HepG2 (cell line): Measurements from ENCODE around the gene DLG2. TPM values are rescaled to one million over a fixed set of nuclear protein-coding genes. Genes with fewer than 3 reads are reported as not detected.

ENCODE experiments used
- ATAC-seq: fragments of 200-7000 bp; cut with Tn5 transposase; 3 replicates; pipeline ENCODE4 v1.9.1; 2020; ENCODE audit warnings: mild to moderate bottlenecking, moderate library complexity
- BruUV-seq: library from RNA; stranded (reverse); fragments of 400-500 nt; replicated peaks from 2 replicates; lab custom pipeline; 2021; lab: Mats Ljungman, UMichigan
- CTCF ChIA-PET: fragments of 300-600 bp; formaldehyde crosslinking; extraction: SDS; loops from one replicate; lab custom pipeline; 2021; ENCODE audit warnings: low total read pairs, inconsistent platforms, low intra/inter-chr PET ratio; lab: Yijun Ruan, JAX
- POLR2A ChIA-PET: fragments of 350-600 bp; sonication (Branson Sonifier 250); formaldehyde crosslinking; loops from one replicate; lab custom pipeline; 2020; ENCODE audit warnings: antibody characterized with exemption, inconsistent platforms; lab: Yijun Ruan, JAX
- DNase-seq: peaks from one replicate; pipeline ENCODE4 v3.0.0-alpha.2; 2015; ENCODE audit warnings: low spot score
- FAIRE-seq: peaks from 3 replicates; lab custom pipeline; 2011; peaks lifted over from hg19 to GRCh38; lab: Jason Lieb, UNC
- H2AFZ ChIP-seq: one replicate; pipeline ENCODE4 v1.6.1; 2011; ENCODE audit warnings: low read length, inconsistent platforms
- H3K27ac ChIP-seq: fragments of 300-600 bp; 3 replicates; pipeline ENCODE4 v1.8.0; 2011; ENCODE audit warnings: mixed run types, mild to moderate bottlenecking, mixed read lengths, low read length, inconsistent platforms; ENCODE audit not compliant: insufficient read depth; ENCODE audit errors: extremely low read length
- H3K27me3 ChIP-seq, 2 experiments: fragments of 200-600 bp in 1 of 2; 2 replicates in 1 of 2; 3 replicates in 1 of 2; pipeline versions ENCODE4 v1.6.0 to v1.8.0; 2011; ENCODE audit warnings: low read length in 2 of 2, mild to moderate bottlenecking in 2 of 2, moderate library complexity in 2 of 2, inconsistent platforms in 1 of 2; ENCODE audit not compliant: insufficient read depth in 2 of 2, control insufficient read depth in 1 of 2
- H3K36me3 ChIP-seq, 2 experiments: fragments of 200-600 bp in 1 of 2; replicated peaks in 1 of 2; 2 replicates in 1 of 2; 3 replicates in 1 of 2; pipeline versions ENCODE4 v1.5.1 to v1.8.0; 2011; ENCODE audit warnings: low read length in 2 of 2, inconsistent platforms in 1 of 2; ENCODE audit not compliant: insufficient read depth in 2 of 2, control insufficient read depth in 1 of 2
- H3K4me1 ChIP-seq: 2 replicates; pipeline ENCODE4 v1.5.1; 2012; ENCODE audit warnings: low read length, inconsistent platforms; ENCODE audit not compliant: insufficient read depth
- H3K4me2 ChIP-seq: 2 replicates; pipeline ENCODE4 v1.6.0; 2011; ENCODE audit warnings: low read depth, low read length, inconsistent platforms
- H3K4me3 ChIP-seq, 3 experiments: fragments of 200-600 bp in 1 of 3; sonication (generic), shearing (Covaris generic) in 1 of 3; replicated peaks in 1 of 3; 2 replicates each; pipeline ENCODE4 v1.5.1; 2011 to 2016; ENCODE audit warnings: low read length in 3 of 3, inconsistent platforms in 2 of 3, low read depth in 2 of 3, mild to moderate bottlenecking in 2 of 3, control low read depth in 1 of 3, mixed read lengths in 1 of 3; ENCODE audit not compliant: insufficient read depth in 1 of 3
- H3K79me2 ChIP-seq: one replicate; pipeline ENCODE4 v1.6.1; 2011; ENCODE audit warnings: low read length, inconsistent platforms; ENCODE audit not compliant: insufficient read depth
- H3K9ac ChIP-seq: 2 replicates; pipeline ENCODE4 v1.6.0; 2011; ENCODE audit warnings: mild to moderate bottlenecking, low read depth, low read length, inconsistent platforms; ENCODE audit not compliant: insufficient read depth
- H3K9me3 ChIP-seq: 2 replicates; pipeline ENCODE4 v1.5.1; 2012; ENCODE audit warnings: mild to moderate bottlenecking, low read length
- H4K20me1 ChIP-seq: 2 replicates; pipeline ENCODE4 v1.6.0; 2011; ENCODE audit warnings: inconsistent platforms, mild to moderate bottlenecking, low read length, moderate library complexity; ENCODE audit not compliant: insufficient read depth
- CEBPB ChIP-seq: IDR thresholded peaks from 2 replicates; pipeline ENCODE4 v1.6.1; 2011; ENCODE audit warnings: low read depth, low read length, improper control_type of control experiment, borderline replicate concordance
- SMAD9 ChIP-seq: sonication (generic); formaldehyde crosslinking; IDR thresholded peaks from 2 replicates; pipeline ENCODE4 v1.5.1; 2020; ENCODE audit warnings: mild to moderate bottlenecking, missing genetic modification reagents
- SNAPC2 ChIP-seq: sonication (generic); formaldehyde crosslinking; IDR thresholded peaks from 2 replicates; pipeline ENCODE4 v1.8.1; 2022; ENCODE audit warnings: mild to moderate bottlenecking, missing genetic modification reagents
- SYNCRIP ChIP-seq: fragments of 200-400 bp; formaldehyde crosslinking; IDR thresholded peaks from 2 replicates; pipeline ENCODE4 v1.6.1; 2018; ENCODE audit warnings: mild to moderate bottlenecking, low read depth, low read length; ENCODE audit not compliant: insufficient read depth
- YEATS2 ChIP-seq: sonication (generic); formaldehyde crosslinking; IDR thresholded peaks from 2 replicates; pipeline ENCODE4 v1.4.0; 2020; ENCODE audit warnings: missing genetic modification reagents, borderline replicate concordance
- ZBTB49 ChIP-seq: sonication (generic); formaldehyde crosslinking; IDR thresholded peaks from 2 replicates; pipeline ENCODE4 v1.4.0; 2020; ENCODE audit warnings: missing genetic modification reagents, borderline replicate concordance
- ZNF660 ChIP-seq: sonication (generic); formaldehyde crosslinking; IDR thresholded peaks from 2 replicates; pipeline ENCODE4 v1.5.1; 2020; ENCODE audit warnings: mild to moderate bottlenecking, low read depth, missing genetic modification reagents, borderline replicate concordance
- ZNF772 ChIP-seq: sonication (generic); formaldehyde crosslinking; IDR thresholded peaks from 2 replicates; pipeline ENCODE4 v1.5.0; 2020; ENCODE audit warnings: mild to moderate bottlenecking, missing genetic modification reagents
- ZNF775 ChIP-seq: sonication (generic); formaldehyde crosslinking; IDR thresholded peaks from 2 replicates; pipeline ENCODE4 v1.4.0; 2020; ENCODE audit warnings: missing genetic modification reagents, mild to moderate bottlenecking, moderate library complexity, borderline replicate concordance
- ZNF816 ChIP-seq: sonication (generic); formaldehyde crosslinking; IDR thresholded peaks from 2 replicates; pipeline ENCODE4 v1.8.0; 2022; ENCODE audit warnings: missing genetic modification reagents, mild to moderate bottlenecking, borderline replicate concordance
- WGBS: methylation state at CpG from one replicate; pipeline ENCODE4 v1.1.6; 2017; ENCODE audit warnings: low lambda C conversion rate; 5-methylcytosine and 5-hydroxymethylcytosine counted together
- in situ Hi-C: cut with HindIII; loops from 2 replicates; pipeline ENCODE4 v1.10.0; 2017; ENCODE audit warnings: low pct_unique_long_range_greater_than_20kb; ENCODE audit not compliant: extremely low pct_ligation_motif_present
- intact Hi-C: fragments of 100-400 bp; cut with micrococcal nuclease; formaldehyde crosslinking; loops from one replicate; pipeline ENCODE4 v1.10.0; 2022; ENCODE audit not compliant: unreplicated experiment
- polyA plus RNA-seq, 8 experiments: library from polyadenylated mRNA; depleted of rRNA in 3 of 8; stranded (reverse) in 7 of 8; unstranded in 1 of 8; fragments of >200 nt; fragmentation: Illumina TruSeq in 4 of 8; extraction: Trizol in 4 of 8; gene quantifications; 2 replicates each; pipeline versions ENCODE4 v1.2.1 to v1.2.3, GENCODE V29; 2011 to 2016; ENCODE audit warnings: low read depth in 4 of 8, missing spikeins in 1 of 8, mixed read lengths in 1 of 8; ENCODE audit not compliant: insufficient read depth in 1 of 8
- total RNA-seq, 5 experiments: library from RNA; depleted of rRNA; stranded (reverse); fragments of >200 nt; fragmentation: Illumina TruSeq; extraction: Trizol; gene quantifications; 2 replicates each; pipeline ENCODE4 v1.2.3, GENCODE V29; 2016; ENCODE audit warnings: low read depth in 1 of 5

The DLG2 gene
- total and polyA plus RNA-seq, 2 of the 13 experiments (the other 11 are each of a cell fraction or from before 2014, with no cell fraction given): 0.46 to 1.0 TPM

DNA sequence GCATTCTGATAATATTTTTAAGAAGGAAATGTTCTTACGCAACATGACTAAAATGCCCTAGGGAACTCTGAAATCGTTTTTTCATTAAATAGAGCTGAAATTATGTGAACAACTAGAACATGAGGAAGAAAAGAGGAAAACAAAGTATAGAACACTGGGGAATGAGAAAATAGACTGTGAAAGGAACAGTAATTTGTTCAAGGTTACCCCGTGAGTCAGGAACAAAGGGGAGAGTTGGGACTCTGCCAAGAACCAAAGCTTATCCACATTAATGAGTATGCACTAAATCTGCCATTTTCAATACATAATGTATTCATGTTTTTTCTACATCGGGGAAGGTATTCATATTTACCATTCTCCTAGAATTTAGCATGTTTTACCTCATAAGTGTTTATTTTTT, 1379.2 kb downstream of the DLG2 start:
- CTCF ChIA-PET: no interaction called here
- POLR2A ChIA-PET: no interaction called here
- H3K27me3 ChIP-seq: no peaks in the 10 kb centered on the region; a peak in 1 of 5 replicates
- no peaks in the 10 kb centered on the region for H4K20me1 ChIP-seq
- WGBS: 35% methylated on average over 4 of the region's 4 CpGs
- BruUV-seq: no TSS peak
- no peak overlapping the region for H3K9ac ChIP-seq
- no peak overlapping the region for H3K27ac ChIP-seq
- DNase-seq (no peak), FAIRE-seq (no peak)
- TF ChIP-seq ZBTB49 (CRISPR knock-in tag): no peak
- TF ChIP-seq SMAD9 (CRISPR knock-in tag): no peak
- peak; percentile 38; the same call in 1 of the 2 replicates for TF ChIP-seq CEBPB
- TF ChIP-seq ZNF772 (CRISPR knock-in tag): no peak
- TF ChIP-seq YEATS2 (CRISPR knock-in tag): no peak
- TF ChIP-seq, all 625 proteins: peak for 1
- Histone ChIP-seq H3K36me3 (no peaks in the 10 kb centered on the region), H3K79me2 (no peaks in the 10 kb centered on the region), H3K4me1 (peaks cover 17% of the 10 kb centered on the region), H3K4me3 (no peak overlapping the region), H3K9me3 (no peaks in the 10 kb centered on the region), H2AFZ (no peak overlapping the region), H3K4me2 (no peak overlapping the region)
- intact Hi-C loops (no loop called here), in situ Hi-C loops (no loop called here)
- no peak for ATAC-seq

GRCh38 chr11:84247129-84247528, 1380.0 kb downstream of the DLG2 start:
- TF ChIP-seq ZNF775: no peak
- TF ChIP-seq ZNF816 (CRISPR knock-in tag): no peak
- TF ChIP-seq SNAPC2: no peak
- no peak for TF ChIP-seq SYNCRIP
- TF ChIP-seq ZNF660 (CRISPR knock-in tag): no peak
- Histone ChIP-seq H4K20me1 (no peaks in the 10 kb centered on the region), H3K36me3 (no peaks in the 10 kb centered on the region), H2AFZ (no peak overlapping the region), H3K4me2 (no peak overlapping the region), H3K4me3 (no peak overlapping the region), H3K27me3 (no peaks in the 10 kb centered on the region; a peak in 1 of 5 replicates), H3K9ac (no peak overlapping the region), H3K4me1 (peaks cover 17% of the 10 kb centered on the region), H3K9me3 (no peaks in the 10 kb centered on the region), H3K79me2 (no peaks in the 10 kb centered on the region), H3K27ac (no peak overlapping the region)
- no TSS peak for BruUV-seq
- in situ Hi-C loops (no loop called here), intact Hi-C loops (no loop called here)
- DNase-seq (no peak), ATAC-seq (no peak), FAIRE-seq (no peak)
- CTCF ChIA-PET: no interaction called here
- 4% methylated on average over 1 of the region's 1 CpG for WGBS
- POLR2A ChIA-PET: no interaction called here
